OCI-LY7 (cell line): ENCODE data around the gene AKAP13.

Experiments
- CTCF ChIP-seq: fragments of 200-600 bp; sonication (generic); conservative IDR thresholded peaks from 2 replicates; pipeline ENCODE4 v1.5.1; 2014; ENCODE audit warnings: mild to moderate bottlenecking, antibody characterized with exemption, low read length, moderate library complexity, mixed read lengths
- EZH2phosphoT487 ChIP-seq: fragments of 200-600 bp; sonication (generic); IDR thresholded peaks from 2 replicates; pipeline ENCODE4 v1.6.1; 2018; ENCODE audit warnings: low read depth, borderline replicate concordance, mild to moderate bottlenecking, mixed run types, antibody characterized with exemption, low read length, moderate library complexity, mixed read lengths

- no peak for TF ChIP-seq CTCF
- TF ChIP-seq EZH2phosphoT487, result no peak
Observed at GRCh38 chr15:85772668-85773067, 392.3 kb downstream of the AKAP13 start.
